OCI-M1 (cell line): ENCODE data around the gene BIRC7.

ENCODE experiments used
- DNase-seq: peaks from one replicate; lab custom pipeline; 2025; lab: John Stamatoyannopoulos, UW

The BIRC7 gene

GRCh38 chr20:63248835-63249591 is 13.3 kb downstream of the BIRC7 start:
- DNase-seq: no peak

DNA sequence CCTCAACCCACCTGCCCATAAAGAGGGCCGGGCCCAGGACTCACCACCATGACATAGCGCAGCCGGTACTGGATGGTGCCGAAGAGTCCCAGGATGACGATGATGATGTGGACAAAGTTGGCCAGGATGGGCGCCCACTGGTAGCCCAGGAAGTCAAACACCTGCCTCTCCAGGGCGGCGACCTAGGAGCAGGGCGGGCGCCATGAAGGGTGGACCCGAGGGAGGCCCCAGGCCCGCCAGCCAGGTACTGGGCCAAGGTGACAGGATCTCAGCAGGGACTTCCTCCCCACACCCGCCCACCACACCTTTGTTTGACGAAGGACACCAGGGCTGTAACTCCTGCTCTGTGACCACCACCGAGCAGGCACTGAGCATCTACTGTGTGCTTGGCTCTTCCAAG is 14.2 kb downstream of the BIRC7 start:
- DNase-seq: no peak

GRCh38 chr20:63251350-63251749 is 15.6 kb downstream of the BIRC7 start:
- DNase-seq: peak; percentile 51

DNA sequence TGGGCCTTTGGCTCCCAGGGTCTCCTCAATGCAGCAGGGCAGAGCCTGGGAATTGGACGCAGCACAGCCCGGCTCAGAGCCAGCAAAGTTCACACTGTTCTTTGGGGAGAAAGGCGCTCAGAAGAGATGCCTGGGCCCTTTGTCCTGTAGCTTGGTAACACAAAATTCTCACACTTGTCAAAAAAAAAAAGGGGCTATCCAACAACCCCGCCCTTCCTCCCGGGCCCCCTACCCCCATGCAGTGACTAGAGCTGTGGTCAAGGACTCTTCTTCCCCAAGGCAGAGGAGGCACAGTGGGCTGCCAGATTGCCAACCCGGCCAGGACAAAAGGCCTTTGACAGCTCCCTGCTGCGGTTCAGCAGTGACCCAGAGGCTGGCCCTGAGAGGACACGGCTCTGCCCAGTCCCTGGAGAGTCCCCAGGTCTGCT is 16.6 kb downstream of the BIRC7 start:
- DNase-seq: no peak

DNA sequence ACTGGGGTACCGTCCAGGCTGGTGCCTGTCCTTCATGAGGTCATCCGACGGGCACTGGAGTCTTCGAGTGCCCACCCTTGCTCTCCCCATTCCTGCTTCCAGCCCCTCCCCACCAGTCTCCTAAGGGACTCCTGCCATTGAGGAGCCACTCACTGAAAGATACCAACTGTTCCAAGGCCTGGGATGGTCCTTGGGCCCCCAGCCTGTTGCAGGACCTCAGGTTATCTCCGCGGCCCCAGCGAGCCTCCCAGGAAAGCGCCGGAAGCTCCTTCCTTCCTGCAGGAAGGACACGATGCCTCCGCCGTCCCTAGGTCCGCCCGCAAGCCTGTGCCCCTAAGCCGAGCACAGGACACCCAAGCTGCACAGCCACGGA is 17.3 kb downstream of the BIRC7 start:
- no peak for DNase-seq

GRCh38 chr20:63253438-63254231 is 17.9 kb downstream of the BIRC7 start:
- DNase-seq: no peak

GRCh38 chr20:63254232-63254605 is 18.5 kb downstream of the BIRC7 start, which contains the start of gene NKAIN4:
TSS of gene NKAIN4 (minus strand) at chr20:63254463. CDS start at chr20:63254450, 13 bp downstream.
- no peak for DNase-seq

DNA sequence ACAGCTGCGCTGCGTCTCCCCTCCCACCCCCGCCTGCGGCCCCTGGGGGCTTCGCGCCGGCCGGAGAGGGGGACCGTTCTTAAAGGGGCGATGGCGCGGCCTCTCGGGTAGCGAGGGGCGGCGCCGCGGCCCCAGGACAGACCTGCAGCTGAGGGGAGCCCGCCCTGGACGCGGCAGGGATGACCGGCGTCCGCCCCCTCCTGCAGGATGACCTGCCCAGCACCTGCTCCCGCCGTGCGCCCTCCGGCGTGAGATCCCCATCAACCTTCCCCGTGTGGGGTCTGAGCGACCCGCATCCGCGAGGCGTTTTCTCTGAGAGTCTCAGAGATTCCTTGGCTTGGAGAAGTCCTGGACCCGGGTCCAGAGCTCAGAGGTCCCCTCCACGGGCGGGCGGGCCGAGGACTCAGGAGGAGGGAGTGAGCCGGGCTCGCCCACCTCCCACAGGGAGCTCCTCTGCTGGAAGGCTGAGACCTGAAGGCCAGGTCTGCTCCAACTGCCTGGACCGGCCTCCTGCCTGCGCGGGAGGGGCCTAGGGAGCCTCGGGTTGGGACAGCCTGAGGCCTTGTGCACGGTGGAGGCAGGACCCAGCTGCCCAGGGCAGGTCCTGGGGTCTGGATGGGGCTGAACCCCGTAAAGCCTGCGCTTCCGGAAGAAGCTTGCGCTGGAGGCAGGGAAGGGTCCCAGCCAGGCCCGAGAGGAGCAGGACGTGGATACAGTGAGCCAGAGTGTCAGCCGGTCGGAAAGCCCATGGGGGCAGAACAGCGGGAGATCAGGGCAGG is 19.1 kb downstream of the BIRC7 start:
- no peak for DNase-seq

DNA sequence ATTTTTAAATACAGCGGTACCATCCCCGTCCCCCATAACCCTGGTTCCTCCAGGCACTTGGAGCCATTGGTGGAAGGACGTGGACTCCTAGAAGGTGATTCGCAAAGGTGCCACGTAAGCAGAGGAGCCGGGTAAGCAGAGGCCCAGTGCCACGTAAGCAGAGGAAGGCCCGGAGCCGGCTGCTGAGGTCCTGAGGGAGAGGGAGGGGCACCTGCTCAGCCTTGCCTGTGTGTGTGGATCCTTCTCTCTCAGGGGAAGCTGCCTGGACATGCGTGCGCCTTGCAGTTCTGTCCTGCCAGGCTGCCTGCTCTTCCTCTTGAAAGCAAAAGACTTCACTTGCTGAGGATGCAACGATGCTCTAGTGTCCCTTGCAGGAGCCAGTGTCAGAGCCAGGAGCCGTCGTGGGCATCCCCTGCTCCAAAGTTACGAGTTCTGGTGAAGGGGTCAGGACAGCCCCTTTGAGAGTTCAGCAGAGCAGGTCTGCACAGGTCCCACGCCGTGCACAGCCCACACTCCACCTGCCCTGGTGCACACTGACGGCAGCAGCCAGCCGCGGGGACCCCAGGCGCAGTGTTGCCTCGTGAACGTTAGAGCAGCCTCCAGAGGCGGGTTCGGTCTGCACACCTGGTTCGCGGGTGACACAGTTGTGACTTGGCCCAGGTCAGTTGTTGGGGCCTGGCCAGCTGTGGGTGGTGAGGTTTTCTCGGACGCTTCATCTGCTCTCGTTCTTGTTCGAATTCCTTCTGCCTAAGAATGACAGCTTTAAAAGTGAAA is 20.4 kb downstream of the BIRC7 start:
- no peak for DNase-seq

DNA sequence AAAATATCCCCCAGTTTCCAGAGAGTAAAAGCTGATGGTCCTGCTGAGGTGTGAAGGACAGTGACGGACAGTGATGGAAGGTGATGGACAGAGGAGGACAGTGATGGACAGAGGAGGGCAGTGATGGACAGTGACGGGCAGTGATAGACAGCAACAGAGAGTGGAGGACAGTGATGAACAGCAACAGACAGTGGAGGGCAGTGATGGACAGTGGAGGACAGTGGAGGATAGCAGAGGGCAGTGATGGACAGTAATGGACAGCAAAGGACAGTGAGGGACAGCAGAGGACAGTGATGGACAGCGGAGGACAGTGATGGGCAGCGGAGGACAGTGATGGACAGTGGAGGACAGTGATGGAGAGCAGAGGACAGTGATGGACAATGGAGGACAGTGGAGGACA is 21.2 kb downstream of the BIRC7 start:
- no peak for DNase-seq

GRCh38 chr20:63257629-63258028 is 21.9 kb downstream of the BIRC7 start:
- no peak for DNase-seq

GRCh38 chr20:63258781-63259180 is 23.1 kb downstream of the BIRC7 start:
- DNase-seq: no peak

GRCh38 chr20:63259734-63260460 is 24.2 kb downstream of the BIRC7 start:
- DNase-seq: no peak

DNA sequence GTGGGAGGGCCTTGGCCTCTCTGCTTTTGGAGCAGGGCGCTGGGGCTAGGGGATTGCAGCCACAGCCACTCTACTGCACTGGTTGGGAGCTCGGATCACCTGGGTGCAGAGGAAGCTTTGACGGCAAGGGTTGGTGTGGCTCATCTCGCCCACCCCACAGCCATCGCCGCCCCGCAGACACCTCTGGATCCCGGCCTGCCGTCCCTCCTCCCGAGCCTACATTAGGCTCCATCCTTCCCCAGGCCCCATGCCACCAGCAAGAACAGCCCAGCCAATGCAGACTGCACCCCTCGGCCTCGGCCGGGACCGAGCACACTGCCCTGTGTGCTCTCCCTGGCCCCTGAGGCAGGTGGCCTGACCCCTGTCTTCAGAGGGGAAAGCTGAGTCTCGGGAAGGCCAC is 24.8 kb downstream of the BIRC7 start:
- DNase-seq: no peak

DNA sequence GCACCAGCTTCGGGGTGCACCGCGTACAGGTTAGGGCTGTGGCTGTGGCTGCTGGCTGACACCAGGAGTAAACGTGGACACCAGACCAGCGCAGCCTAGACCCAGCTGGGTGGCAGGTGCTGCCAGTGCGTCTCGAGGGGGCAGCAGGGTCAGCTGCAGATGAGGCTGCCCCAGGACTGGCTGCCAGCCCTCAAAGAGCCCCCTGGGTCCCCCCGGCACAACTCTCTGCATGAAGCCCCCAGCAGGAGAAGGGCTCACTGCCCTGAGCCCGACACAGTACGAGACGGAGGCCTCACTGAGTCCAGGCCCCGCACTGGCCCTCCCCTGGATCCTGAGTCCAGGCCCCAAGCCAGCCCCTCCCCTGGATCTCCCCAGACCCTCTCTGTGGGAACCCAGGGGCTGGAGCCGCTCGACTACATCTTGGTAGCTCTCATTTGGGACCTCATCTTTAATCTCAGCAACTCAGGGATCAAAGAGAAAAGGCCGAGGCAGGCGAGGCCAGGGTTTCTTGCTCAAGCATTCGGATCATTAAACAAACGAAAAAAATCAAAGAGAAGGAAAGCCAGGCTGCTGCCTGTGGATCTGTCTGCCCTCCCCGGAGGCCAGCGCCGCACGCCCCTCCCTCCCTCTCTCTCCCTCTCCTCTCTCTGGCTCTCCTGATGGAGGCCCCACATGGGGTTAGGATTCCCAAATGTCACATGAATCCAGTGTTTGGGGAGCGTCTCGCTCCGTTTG is 25.5 kb downstream of the BIRC7 start:
- no peak for DNase-seq

DNA sequence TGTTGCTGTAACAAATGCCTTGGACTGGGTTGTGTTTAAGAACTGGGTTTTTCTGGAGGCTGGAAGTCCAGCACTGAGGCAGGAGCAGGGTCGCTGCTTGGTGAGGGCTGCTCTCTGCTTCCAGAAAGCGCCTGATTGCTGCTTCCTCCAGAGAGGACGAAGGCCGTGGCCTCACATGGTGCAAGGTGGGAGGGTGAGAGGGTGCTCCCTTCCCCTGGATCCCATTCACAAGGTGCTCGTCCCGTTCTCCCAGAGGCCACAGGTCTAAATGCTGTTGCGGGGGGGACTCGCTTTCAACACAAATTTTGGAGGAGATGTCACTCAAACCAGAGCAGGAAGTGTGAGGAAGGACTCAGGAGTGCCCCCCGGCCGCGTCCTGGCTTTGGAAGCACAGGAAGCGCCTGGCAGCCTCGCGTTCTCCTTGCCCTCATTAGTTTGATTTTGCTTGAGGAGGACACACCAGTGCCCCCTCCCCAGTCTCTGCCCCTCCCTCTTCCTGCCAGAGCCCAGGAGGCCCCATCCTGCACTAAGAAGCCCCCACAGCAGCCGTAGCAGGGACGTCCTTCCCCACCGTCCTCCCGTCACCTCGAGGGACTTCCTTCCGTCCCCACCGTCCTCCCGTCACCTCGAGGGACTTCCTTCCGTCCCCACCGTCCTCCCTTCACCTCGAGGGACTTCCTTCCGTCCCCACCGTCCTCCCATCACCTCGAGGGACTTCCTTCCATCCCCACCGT is 26.3 kb downstream of the BIRC7 start:
- no peak for DNase-seq

- no peak for DNase-seq
Observed at GRCh38 chr20:63262836-63263235, 27.1 kb downstream of the BIRC7 start.

DNA sequence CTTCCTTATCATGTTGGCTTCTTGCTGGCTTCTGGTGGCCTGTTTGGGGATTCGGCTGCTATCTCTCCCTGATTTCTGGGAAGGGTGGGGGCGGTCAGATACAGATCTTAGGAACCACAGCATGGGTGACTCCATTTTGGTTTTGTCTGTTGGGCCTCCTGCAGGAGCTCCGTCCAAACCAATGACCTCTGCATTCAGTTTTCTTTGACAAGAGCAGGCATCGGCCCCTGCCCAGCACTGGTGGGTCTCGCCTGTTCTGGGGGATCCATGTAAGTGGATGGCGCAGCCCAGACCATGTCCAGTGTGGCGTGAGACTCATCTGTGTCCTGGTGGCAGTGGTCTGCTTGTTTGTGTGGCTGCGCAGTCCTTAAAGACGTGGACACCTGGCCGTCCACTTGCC is 28.3 kb downstream of the BIRC7 start:
- DNase-seq: peak; percentile 15

DNA sequence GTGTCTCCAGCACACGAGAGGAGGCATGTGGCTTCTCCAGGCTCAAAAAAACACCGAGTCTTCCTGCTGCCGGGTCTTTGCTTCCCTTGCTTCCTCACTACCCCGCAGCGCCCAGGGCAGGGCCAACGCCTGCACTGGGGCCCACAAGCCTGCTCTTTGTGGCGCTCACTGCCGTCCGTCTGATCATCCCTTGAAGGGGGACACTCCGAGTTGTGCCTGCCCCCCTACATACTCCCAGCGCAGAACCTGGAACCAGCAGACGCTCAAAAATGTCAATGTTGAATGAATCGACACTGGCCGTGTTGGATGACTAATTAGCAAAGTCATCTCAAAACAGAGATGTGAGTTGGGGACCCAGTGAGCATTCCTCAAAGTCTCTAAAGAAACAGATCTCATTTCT is 28.8 kb downstream of the BIRC7 start:
- no peak for DNase-seq
